Cardiac septum (tissue), 1 donor: ENCODE results near the gene PTPRE. TPM values are rescaled to one million over a fixed set of nuclear protein-coding genes. Genes with fewer than 3 reads are reported as not detected.
"Not testable (repeated sequence)": the region's sequence is repeated elsewhere in the genome, so short reads cannot be mapped to it uniquely, and the experiment has no call there.

Experiments used
- DNase-seq: peaks from one replicate; pipeline ENCODE4 v3.0.0-alpha.2; 2020; ENCODE audit warnings: low spot score
- intact Hi-C: fragments of 100-400 bp; cut with DNase I; formaldehyde crosslinking; loops from one replicate; pipeline ENCODE4 v1.14.0; 2022
- total RNA-seq: library from RNA; stranded (reverse); fragmentation: NEBNext Ultra II Directional; extraction: Animal tissue kit (Norgen Biotek cat#: 25700); gene quantifications from one replicate; pipeline ENCODE4 v1.2.1, GENCODE V29; 2021
- donor health status: DM: no; HTN: no; CAD: no.

Gene PTPRE
- total RNA-seq, 1 donor from 2014 or later: 51.1 TPM

DNA sequence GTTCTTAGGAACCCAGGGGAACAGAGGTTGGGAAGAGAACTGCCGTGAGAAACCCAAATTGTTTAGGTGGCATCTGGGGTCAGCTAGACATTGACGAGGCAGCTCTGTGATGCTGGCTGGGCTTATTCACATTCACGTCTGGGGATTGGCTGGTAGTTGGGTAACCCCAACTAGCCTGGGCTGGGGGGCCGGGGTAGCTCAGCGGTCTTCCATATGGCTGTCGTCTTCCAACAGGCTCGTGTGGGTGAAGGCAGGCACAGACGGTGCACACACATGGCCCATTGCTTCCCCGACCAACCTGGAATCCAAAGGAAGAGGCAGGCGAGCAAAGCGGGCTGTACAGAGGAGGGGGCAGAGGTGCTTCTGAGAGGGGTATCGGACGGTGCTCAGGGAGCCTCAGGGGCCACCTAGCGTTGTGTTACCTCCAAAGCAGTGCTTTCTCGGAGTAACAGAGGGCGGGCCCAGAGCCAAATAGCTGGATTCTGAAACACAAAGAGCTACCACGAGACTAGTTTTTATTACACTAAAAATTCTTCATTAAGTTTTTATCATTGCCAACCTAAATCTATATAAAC, 184.8 kb downstream of the PTPRE start:
- intact Hi-C loops: no loop called here
- DNase-seq: no peak

DNA sequence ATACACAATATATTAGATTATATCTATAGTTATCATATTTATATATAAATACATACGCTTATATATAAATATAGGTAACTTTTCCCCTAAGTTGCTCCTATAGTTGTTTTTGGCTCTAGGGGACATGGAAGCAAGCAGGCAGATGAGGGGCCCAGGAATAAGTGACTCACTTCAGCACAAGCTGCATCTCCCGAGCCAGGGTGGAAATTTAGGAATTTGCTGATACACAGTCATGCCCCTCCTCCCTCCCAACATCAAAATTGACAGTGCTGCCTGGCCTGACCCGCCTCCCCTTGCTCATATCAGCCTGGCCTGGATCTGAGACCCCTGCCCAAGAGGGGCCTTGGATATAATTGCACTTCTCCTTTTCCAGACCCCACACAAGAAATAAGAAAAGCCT, 185.6 kb downstream of the PTPRE start:
- intact Hi-C loops: no loop called here
- DNase-seq: no peak

DNA sequence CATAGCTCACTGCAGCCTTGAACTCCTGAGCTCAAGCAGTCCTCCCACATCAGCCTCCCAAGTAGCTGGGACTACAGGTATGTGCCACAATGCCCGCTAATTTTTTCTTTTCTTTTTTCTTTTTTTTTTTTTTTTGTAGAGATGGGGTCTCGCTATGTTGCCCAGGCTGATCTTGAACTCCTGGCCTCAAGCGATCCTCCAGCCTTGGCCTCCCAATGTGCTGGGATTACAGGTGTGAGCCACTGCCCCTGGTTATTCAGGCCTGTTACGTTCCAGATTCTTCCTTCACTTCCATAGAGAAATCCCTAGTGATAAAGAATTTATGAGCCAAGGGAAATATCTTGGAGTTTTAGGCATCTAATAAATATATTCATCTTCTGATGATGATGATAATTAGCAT, 187.7 kb downstream of the PTPRE start:
- DNase-seq, intact Hi-C loops: not testable (repeated sequence)

GRCh38 chr10:128095027-128095752, 188.3 kb downstream of the PTPRE start:
- DNase-seq: no peak
- intact Hi-C loops: no loop called here

- intact Hi-C loops: no loop called here
Measured at GRCh38 chr10:128095753-128096469, 189.0 kb downstream of the PTPRE start.

DNA sequence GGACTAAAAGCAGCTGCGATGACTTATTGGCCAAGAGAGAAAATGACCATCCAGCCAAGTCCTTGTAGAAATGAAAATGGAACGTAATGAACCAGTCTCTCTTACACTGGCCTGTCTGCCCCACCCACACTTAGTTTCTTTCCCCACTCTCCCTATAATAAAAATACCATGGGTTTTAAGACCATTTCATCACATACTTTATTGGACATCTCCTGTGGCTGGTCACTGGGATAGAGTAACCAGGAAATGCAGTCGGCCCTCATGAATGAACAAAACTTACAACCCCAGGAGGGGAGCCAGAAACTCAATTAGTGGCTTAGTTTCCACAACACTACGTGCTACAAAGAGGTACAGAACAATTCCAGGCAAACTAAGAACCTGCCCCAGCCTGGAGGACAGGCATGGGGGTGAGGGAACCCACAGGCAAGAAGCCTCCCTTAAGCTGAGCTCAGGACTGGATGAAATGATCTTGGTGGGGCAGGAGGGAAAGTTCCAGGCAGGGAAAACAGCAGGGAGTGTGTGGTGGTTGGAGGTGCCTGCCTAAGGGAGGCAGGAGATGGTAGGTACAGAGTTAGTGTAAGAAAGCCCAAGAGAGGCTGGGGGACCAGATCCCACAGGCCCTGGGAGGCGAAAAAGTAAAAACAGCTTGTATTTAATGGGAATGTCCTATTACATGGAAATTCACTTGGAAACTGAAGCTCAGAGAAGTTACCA, 189.7 kb downstream of the PTPRE start:
- intact Hi-C loops: no loop called here
- DNase-seq: no peak

More at GRCh38 chr10:128095753-128096469, 189.0 kb downstream of the PTPRE start:
- no peak for DNase-seq

DNA sequence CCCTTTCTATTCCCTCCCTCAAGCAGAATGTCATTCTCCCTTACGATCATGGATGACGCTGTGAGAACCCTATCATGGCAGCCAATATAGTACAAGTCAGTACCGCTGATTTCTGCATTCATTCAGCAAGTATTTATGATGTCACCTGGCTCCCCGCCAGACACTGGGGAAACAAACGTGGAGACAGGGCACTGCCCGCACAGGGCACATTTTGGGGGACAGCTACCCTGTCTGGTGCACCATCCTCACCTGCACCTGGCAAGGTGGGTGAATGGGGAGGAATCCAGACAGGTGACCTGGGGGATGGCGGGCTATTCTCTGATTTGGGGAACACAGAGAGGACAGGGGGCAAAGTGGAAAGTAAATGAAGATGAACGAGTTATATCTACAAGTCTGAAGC, 190.9 kb downstream of the PTPRE start:
- intact Hi-C loops: no loop called here

GRCh38 chr10:128098631-128099030, 191.7 kb downstream of the PTPRE start:
- DNase-seq: no peak
- intact Hi-C loops: no loop called here

More for the DNA sequence above, 190.9 kb downstream of the PTPRE start:
- no peak for DNase-seq

GRCh38 chr10:128099901-128100300, 193.0 kb downstream of the PTPRE start:
- DNase-seq: no peak
- intact Hi-C loops: no loop called here

DNA sequence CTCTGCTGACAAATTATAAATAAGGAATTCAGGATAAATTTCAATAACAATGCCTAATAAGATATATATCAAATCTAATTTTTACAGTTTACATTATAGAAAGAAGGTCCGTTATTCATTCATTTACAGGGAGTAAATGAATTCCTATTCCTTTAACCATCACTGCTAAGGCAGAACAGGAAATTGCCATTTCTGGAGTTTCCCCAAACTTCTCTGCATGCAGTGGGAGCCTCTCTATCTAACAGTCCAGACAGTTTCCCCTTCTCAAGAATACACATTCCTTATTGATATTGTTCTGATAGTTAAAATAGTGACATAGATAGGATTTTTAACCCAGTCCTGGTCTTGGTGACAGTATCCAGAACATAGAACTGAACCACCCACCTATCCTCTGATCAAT, 195.0 kb downstream of the PTPRE start:
- intact Hi-C loops: no loop called here
- DNase-seq: no peak

- intact Hi-C loops: no loop called here
- no peak for DNase-seq
Measured at GRCh38 chr10:128102480-128103228, 195.8 kb downstream of the PTPRE start.

DNA sequence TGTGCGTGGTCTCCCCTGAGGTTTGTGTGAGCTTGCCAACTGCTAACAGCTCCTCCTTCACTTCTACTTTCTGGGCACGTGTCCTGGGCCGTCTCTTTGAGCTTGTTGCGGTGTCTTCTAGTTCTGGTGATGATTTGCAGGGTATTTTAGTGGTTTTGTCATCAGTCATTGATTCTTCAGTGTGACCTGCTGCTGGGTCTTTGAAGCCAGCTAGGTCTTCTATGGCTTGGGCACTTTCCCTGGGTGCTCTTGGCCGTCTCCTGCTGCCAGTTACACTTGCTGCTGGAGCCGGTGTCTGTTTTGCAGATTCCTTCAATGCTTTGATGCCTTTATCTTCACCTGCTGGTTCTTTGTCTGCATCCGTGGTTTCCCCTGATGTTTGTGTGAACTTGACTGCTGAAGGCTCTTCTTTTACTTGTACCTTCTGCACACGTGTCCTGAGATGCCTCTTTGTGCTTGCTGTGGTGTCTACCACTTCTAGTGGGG, 196.4 kb downstream of the PTPRE start:
- intact Hi-C loops: no loop called here
- no peak for DNase-seq

DNA sequence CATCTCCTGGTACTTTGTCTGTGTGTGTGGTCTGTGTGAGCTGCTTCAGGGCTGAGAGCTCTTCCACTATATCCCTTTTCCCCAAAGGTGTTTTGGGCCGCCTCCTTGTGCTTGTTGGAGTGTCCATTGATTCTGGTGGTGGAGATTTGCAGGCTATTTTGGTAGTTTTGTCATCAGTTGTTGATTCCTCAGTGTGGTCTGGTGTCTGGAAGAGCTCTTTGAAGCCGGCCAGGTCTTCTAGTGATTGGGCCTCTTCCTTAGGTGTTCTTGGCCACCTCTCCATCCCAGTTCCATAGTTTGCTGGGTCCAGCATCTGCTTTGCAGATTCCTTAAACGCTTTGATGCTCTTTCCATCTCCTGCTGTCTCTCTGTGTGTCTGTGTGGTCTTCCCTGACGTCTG, 198.5 kb downstream of the PTPRE start:
- intact Hi-C loops: no loop called here
- no peak for DNase-seq

DNA sequence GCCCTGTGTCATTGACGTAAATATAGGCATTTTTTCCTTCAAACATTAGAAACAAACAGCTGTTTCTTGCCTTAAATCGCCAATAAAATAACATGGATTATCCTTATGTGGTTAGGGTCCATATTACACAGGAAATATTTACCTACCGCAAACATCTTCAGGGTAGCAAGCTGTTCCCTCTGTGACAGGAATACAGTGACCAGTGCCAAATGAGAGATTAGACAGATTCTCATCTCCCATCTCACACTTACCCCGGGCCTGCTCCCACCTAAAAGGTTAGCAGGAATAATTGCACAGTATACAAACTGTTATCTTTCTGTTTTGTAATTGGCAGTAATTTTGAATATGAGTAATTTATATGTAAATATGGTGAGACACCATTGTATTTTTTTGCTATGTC, 202.8 kb downstream of the PTPRE start:
- intact Hi-C loops: no loop called here
- no peak for DNase-seq

GRCh38 chr10:128110339-128110738, 203.4 kb downstream of the PTPRE start:
- no peak for DNase-seq
- intact Hi-C loops: no loop called here

GRCh38 chr10:128111696-128112095, 204.8 kb downstream of the PTPRE start:
- intact Hi-C loops: no loop called here

DNA sequence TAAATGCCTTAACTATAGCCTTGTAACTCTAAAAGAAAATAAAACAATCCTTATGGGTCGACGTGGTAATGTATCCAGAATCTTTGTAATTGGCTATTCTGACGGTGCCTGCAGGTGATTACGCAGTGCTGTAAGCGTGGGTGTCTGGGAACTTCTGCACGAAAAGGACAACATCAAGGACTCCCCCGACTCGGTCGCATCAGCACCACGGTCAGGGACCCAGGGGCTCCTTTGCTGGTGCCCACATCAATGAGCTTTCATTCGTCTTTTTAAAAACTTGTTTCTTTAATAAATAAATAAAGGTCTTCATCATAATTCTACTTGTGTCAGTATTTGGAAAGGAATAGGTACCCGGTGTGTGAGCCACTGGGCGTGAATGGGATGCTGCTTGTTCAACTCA, 206.1 kb downstream of the PTPRE start:
- intact Hi-C loops: no loop called here
- DNase-seq: no peak

More at GRCh38 chr10:128111696-128112095, 204.8 kb downstream of the PTPRE start:
- DNase-seq: no peak

DNA sequence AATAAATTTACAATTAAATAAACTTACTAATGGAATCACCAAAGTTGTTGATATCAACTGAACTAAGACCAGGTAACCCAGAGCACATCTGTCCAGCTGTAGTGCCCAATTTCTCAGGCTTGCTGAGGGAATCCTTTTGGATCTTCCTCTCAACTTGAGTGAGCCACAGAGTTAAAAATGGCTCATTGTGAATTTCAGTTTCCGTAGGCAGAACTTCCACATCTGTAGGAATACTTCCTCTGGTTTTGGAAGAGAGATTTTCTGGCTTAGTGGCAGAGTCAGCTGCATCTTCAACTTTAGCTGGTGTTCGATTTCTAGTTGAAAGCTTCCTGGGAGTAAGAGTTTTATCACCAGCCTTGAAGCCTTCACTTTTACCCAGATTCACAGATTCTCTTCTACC, 208.0 kb downstream of the PTPRE start:
- intact Hi-C loops: no loop called here
- DNase-seq: no peak

- intact Hi-C loops: no loop called here
- DNase-seq: no peak
Measured at GRCh38 chr10:128115356-128115755, 208.5 kb downstream of the PTPRE start.
